GM23338 (cell line): ENCODE results near the gene FILIP1L. TPM values are rescaled to one million over a fixed set of nuclear protein-coding genes. Genes with fewer than 3 reads are reported as not detected.

ENCODE experiments used
- ATAC-seq: fragments of 200-7000 bp; cut with Tn5 transposase; 3 replicates; pipeline ENCODE4 v1.9.1; 2020
- DNase-seq: peaks from one replicate; pipeline ENCODE4 v3.0.0-alpha.2; 2015; ENCODE audit warnings: low spot score
- H2AFZ ChIP-seq: fragments of 200-600 bp; sonication (generic); 2 replicates; pipeline ENCODE4 v1.8.0; 2016; ENCODE audit warnings: antibody characterized with exemption, mild to moderate bottlenecking, moderate library complexity
- H3F3A ChIP-seq: fragments of 200-600 bp; sonication (generic); replicated peaks from 2 replicates; pipeline ENCODE4 v1.8.0; 2017; ENCODE audit warnings: antibody characterized with exemption, mixed run types, low read depth
- H3K27ac ChIP-seq: fragments of 200-600 bp; sonication (generic); 2 replicates; pipeline ENCODE4 v1.6.1; 2016; ENCODE audit warnings: low read depth
- H3K27me3 ChIP-seq: fragments of 200-600 bp; sonication (generic); 2 replicates; pipeline ENCODE4 v1.8.0; 2016; ENCODE audit warnings: mild to moderate bottlenecking, mixed run types, moderate library complexity; ENCODE audit not compliant: insufficient read depth
- H3K36me3 ChIP-seq: fragments of 200-600 bp; sonication (generic); 2 replicates; pipeline ENCODE4 v1.8.0; 2016; ENCODE audit warnings: mild to moderate bottlenecking; ENCODE audit not compliant: insufficient read depth
- H3K4me1 ChIP-seq: fragments of 200-600 bp; sonication (generic); 2 replicates; pipeline ENCODE4 v1.8.0; 2016; ENCODE audit warnings: mild to moderate bottlenecking, moderate library complexity; ENCODE audit not compliant: insufficient read depth
- H3K4me2 ChIP-seq: fragments of 200-600 bp; sonication (generic); 2 replicates; pipeline ENCODE4 v1.7.1; 2017; ENCODE audit warnings: mixed run types
- H3K4me3 ChIP-seq: fragments of 200-600 bp; sonication (generic); 2 replicates; pipeline ENCODE4 v1.6.1; 2016; ENCODE audit warnings: mixed run types
- H3K79me2 ChIP-seq: fragments of 200-600 bp; sonication (generic); replicated peaks from 2 replicates; pipeline ENCODE4 v1.8.0; 2017; ENCODE audit warnings: mild to moderate bottlenecking; ENCODE audit not compliant: insufficient read depth
- H3K9me2 ChIP-seq: fragments of 200-600 bp; sonication (generic); 2 replicates; pipeline ENCODE4 v1.8.0; 2017; ENCODE audit not compliant: insufficient read depth
- H4K20me1 ChIP-seq: fragments of 200-600 bp; sonication (generic); replicated peaks from 2 replicates; pipeline ENCODE4 v1.8.0; 2017; ENCODE audit warnings: mild to moderate bottlenecking; ENCODE audit not compliant: insufficient read depth
- H3K27ac Mint-ChIP-seq: 2 replicates; pipeline ENCODE4 v1.8.0; 2020; ENCODE audit warnings: inconsistent platforms, mild to moderate bottlenecking, moderate library complexity, mixed read lengths
- H3K27me3 Mint-ChIP-seq: 3 replicates; pipeline ENCODE4 v1.8.0; 2022; ENCODE audit warnings: low read depth, mild to moderate bottlenecking, moderate library complexity, mixed read lengths, inconsistent platforms; ENCODE audit not compliant: insufficient read depth, poor library complexity
- H3K36me3 Mint-ChIP-seq: 3 replicates; pipeline ENCODE4 v1.8.0; 2021; ENCODE audit warnings: low read depth, mild to moderate bottlenecking, inconsistent platforms, moderate library complexity, mixed read lengths
- H3K4me1 Mint-ChIP-seq: 3 replicates; pipeline ENCODE4 v1.8.0; 2020; ENCODE audit warnings: mild to moderate bottlenecking, inconsistent platforms, mixed read lengths
- H3K4me3 Mint-ChIP-seq: 3 replicates; pipeline ENCODE4 v1.8.0; 2021; ENCODE audit warnings: moderate library complexity, mild to moderate bottlenecking, inconsistent platforms, mixed read lengths
- H3K9me3 Mint-ChIP-seq: 3 replicates; pipeline ENCODE4 v1.8.0; 2020; ENCODE audit warnings: moderate library complexity, mild to moderate bottlenecking, inconsistent platforms, mixed read lengths
- CREB1 ChIP-seq: fragments of 250-450 bp; sonication (Bioruptor Pico); IDR thresholded peaks from 2 replicates; pipeline ENCODE4 v1.5.0; 2020; ENCODE audit warnings: low read depth, mild to moderate bottlenecking, moderate library complexity
- ETS1 ChIP-seq: IDR thresholded peaks from 2 replicates; pipeline ENCODE4 v1.6.1; 2016; ENCODE audit warnings: antibody characterized with exemption
- JUNB ChIP-seq: IDR thresholded peaks from one replicate; pipeline ENCODE4 v1.6.1; 2016; ENCODE audit warnings: antibody characterized with exemption; ENCODE audit not compliant: unreplicated experiment
- NANOG ChIP-seq: IDR thresholded peaks from 2 replicates; pipeline ENCODE4 v1.6.1; 2016; ENCODE audit warnings: antibody characterized with exemption, borderline replicate concordance
- POLR2AphosphoS5 ChIP-seq: IDR thresholded peaks from 2 replicates; pipeline ENCODE4 v1.6.1; 2016; ENCODE audit warnings: antibody characterized with exemption, low read depth
- REST ChIP-seq: IDR thresholded peaks from one replicate; pipeline ENCODE4 v1.6.1; 2018; ENCODE audit warnings: antibody characterized with exemption; ENCODE audit not compliant: unreplicated experiment
- STAT1 ChIP-seq: IDR thresholded peaks from one replicate; pipeline ENCODE4 v1.6.1; 2016; ENCODE audit warnings: antibody characterized with exemption; ENCODE audit not compliant: unreplicated experiment
- ZNF114 ChIP-seq: fragments of 250-450 bp; sonication (Bioruptor Pico); IDR thresholded peaks from 2 replicates; pipeline ENCODE4 v1.5.0; 2020; ENCODE audit warnings: mild to moderate bottlenecking, moderate library complexity
- ZNF331 ChIP-seq: fragments of 250-450 bp; sonication (Bioruptor Pico); IDR thresholded peaks from 2 replicates; pipeline ENCODE4 v1.5.0; 2020; ENCODE audit warnings: low read depth, mild to moderate bottlenecking, moderate library complexity
- polyA plus RNA-seq: library from polyadenylated mRNA; unstranded; fragments of >200 nt; fragmentation: Nextera tagmentation; extraction: Ambion mirVana; gene quantifications from 2 replicates; pipeline ENCODE4 v1.2.1, GENCODE V29; 2016
- total RNA-seq: library from RNA; depleted of rRNA; stranded (reverse); fragments of >200 nt; shearing (Covaris generic); gene quantifications from 2 replicates; pipeline ENCODE4 v1.2.3, GENCODE V29; 2014

FILIP1L gene
- total and polyA plus RNA-seq, 2 experiments from 2014 or later: 1.6 TPM; not detected in 1

GRCh38 chr3:100111728-100112127 is 2.6 kb downstream of the FILIP1L start (continued):
- TF ChIP-seq JUNB (no peak), ZNF114 (CRISPR knock-in tag) (no peak), STAT1 (no peak), CREB1 (CRISPR knock-in tag) (no peak), REST (no peak), ZNF331 (CRISPR knock-in tag) (no peak), ETS1 (no peak)

GRCh38 chr3:100110162-100110561 is 4.1 kb downstream of the FILIP1L start:
- no peaks in the 10 kb centered on the region for H4K20me1 ChIP-seq
- no peaks in the 10 kb centered on the region for H3K27me3 ChIP-seq
- no peaks in the 10 kb centered on the region for H3K79me2 ChIP-seq
- H3K4me3 ChIP-seq: no peak overlapping the region
- DNase-seq (no peak), ATAC-seq (no peak)
- peaks cover 15% of the 10 kb centered on the region; the same call in 2 of the 3 replicates for H3K4me1 Mint-ChIP-seq
- no peaks in the 10 kb centered on the region for H3K36me3 Mint-ChIP-seq
- H2AFZ ChIP-seq: no peak overlapping the region
- no peaks in the 10 kb centered on the region for H3K36me3 ChIP-seq
- H3F3A ChIP-seq: no peaks in the 10 kb centered on the region
- H3K9me3 Mint-ChIP-seq: no peaks in the 10 kb centered on the region
- H3K4me2 ChIP-seq: no peak overlapping the region
- no peak overlapping the region for H3K4me3 Mint-ChIP-seq
- H3K27ac ChIP-seq: no peak overlapping the region
- H3K27ac Mint-ChIP-seq: no peak overlapping the region
- no peaks in the 10 kb centered on the region for H3K27me3 Mint-ChIP-seq
- TF ChIP-seq ZNF331 (CRISPR knock-in tag) (no peak), NANOG (no peak), STAT1 (no peak), JUNB (no peak), CREB1 (CRISPR knock-in tag) (no peak), REST (no peak), POLR2AphosphoS5 (no peak), ETS1 (no peak), ZNF114 (CRISPR knock-in tag) (no peak)
- 0 out of 2 replicates have a peak, but pooled peaks cover 2% of the 10 kb centered on the region for H3K4me1 ChIP-seq
- no peaks in the 10 kb centered on the region for H3K9me2 ChIP-seq
